ENCODE data around the gene ANAPC7. TPM values are rescaled to one million over a fixed set of nuclear protein-coding genes. Genes with fewer than 3 reads are reported as not detected.
"Not testable (repeated sequence)": the region's sequence is repeated elsewhere in the genome, so short reads cannot be mapped to it uniquely, and the experiment has no call there.

The ANAPC7 gene
- polyA plus RNA-seq, 1 donor (not counting 4 experiments of a cell fraction or from before 2014, with no cell fraction given): 68.2 TPM

- H3K9ac ChIP-seq (ENCODE audit: control insufficient read depth, extremely low read depth, insufficient read depth, low read length): no peak overlapping the region
- H4K20me1 ChIP-seq (ENCODE audit: control insufficient read depth, extremely low read depth, insufficient read depth, low read length): no peaks in the 10 kb centered on the region
- dilution Hi-C loops (cut with MboI; ENCODE audit: extremely low pct_ligation_motif_present, low sequenced_read_pairs): no loop called here
- no peak overlapping the region for H3K4me2 ChIP-seq (ENCODE audit: control insufficient read depth, extremely low read depth, insufficient read depth, low read depth, low read length)
- H3K4me3 ChIP-seq (ENCODE audit: control insufficient read depth in 2 of 3, extremely low read depth in 1 of 3, insufficient read depth in 2 of 3, low read depth in 1 of 3, low read length in 3 of 3): no peak overlapping the region
- DNase-seq (ENCODE audit: low read depth, low spot score) (no peak), FAIRE-seq (no peak)
- H2AFZ ChIP-seq (ENCODE audit: control insufficient read depth, low read length): no peak overlapping the region
- no peaks in the 10 kb centered on the region for H3K9me1 ChIP-seq (ENCODE audit: control insufficient read depth, extremely low read depth, insufficient read depth, low read length)
- H3K36me3 ChIP-seq (ENCODE audit: control insufficient read depth in 2 of 2, extremely low read depth in 1 of 2, insufficient read depth in 2 of 2, low read length in 2 of 2): peaks cover 4 to 9% of the 10 kb centered on the region in 2 experiments
- no peaks in the 10 kb centered on the region for H3K9me3 ChIP-seq (ENCODE audit: control insufficient read depth, low read depth, low read length)
- no peaks in the 10 kb centered on the region for H3K27me3 ChIP-seq (ENCODE audit: control insufficient read depth, extremely low read depth, insufficient read depth, low read length)
- no peaks in the 10 kb centered on the region for H3K4me1 ChIP-seq (ENCODE audit: control insufficient read depth, extremely low read depth, insufficient read depth, low read length)
- TF ChIP-seq CTCF (optimal IDR thresholded peaks at IDR 0.05 in 1 of 3, IDR thresholded peaks at IDR 0.05 in 1 of 3, conservative IDR thresholded peaks at IDR 0.05 in 1 of 3; ENCODE audit: extremely low read depth in 1 of 3, insufficient read depth in 2 of 3, low read length in 3 of 3) (no peak), EZH2 (IDR thresholded peaks at IDR 0.05; ENCODE audit: low read length) (no peak)
- no peak overlapping the region for H3K27ac ChIP-seq (ENCODE audit: control insufficient read depth, insufficient read depth, low read length)
- no peaks in the 10 kb centered on the region for H3K79me2 ChIP-seq (ENCODE audit: control insufficient read depth, insufficient read depth, low read length)
Observed at GRCh38 chr12:110436231-110436630, 32.7 kb upstream of the ANAPC7 start.

DNA sequence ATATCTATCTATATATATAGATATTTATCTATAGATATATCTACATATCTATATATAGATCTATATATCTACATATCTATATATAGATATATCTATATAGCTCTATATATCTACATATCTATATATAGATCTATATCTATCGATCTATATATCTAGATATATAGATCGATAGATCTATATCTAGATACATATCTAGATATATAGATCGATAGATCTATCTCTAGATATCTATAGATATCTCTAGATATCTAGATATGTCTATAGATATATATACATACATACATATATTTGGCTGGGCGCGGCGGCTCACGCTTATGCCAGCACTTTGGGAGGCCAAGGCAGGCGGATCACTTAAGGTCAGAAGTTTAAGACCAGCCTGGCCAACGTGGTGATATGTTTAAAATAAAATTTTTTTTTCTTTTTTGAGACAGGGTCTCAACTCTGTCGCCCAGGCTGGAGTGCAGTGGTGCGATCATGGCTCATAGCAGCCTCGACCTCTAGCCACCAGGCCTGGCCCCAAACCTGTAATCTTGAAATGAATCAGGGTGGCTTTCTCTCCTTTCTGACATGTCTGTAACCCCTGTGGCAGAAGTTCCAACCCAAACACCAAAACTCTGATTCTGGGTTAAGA is 28.6 kb upstream of the ANAPC7 start:
- no peak for DNase-seq (ENCODE audit: low read depth, low spot score)
- Histone ChIP-seq H3K27me3 (ENCODE audit: control insufficient read depth, extremely low read depth, insufficient read depth, low read length) (no peaks in the 10 kb centered on the region), H4K20me1 (ENCODE audit: control insufficient read depth, extremely low read depth, insufficient read depth, low read length) (no peaks in the 10 kb centered on the region), H3K9me1 (ENCODE audit: control insufficient read depth, extremely low read depth, insufficient read depth, low read length) (no peaks in the 10 kb centered on the region), H3K27ac (ENCODE audit: control insufficient read depth, insufficient read depth, low read length) (no peak overlapping the region), H3K9me3 (ENCODE audit: control insufficient read depth, low read depth, low read length) (no peaks in the 10 kb centered on the region), H3K4me2 (ENCODE audit: control insufficient read depth, extremely low read depth, insufficient read depth, low read depth, low read length) (no peak overlapping the region), H3K9ac (ENCODE audit: control insufficient read depth, extremely low read depth, insufficient read depth, low read length) (no peak overlapping the region), H2AFZ (ENCODE audit: control insufficient read depth, low read length) (no peak overlapping the region), H3K4me3 (ENCODE audit: control insufficient read depth in 2 of 3, extremely low read depth in 1 of 3, insufficient read depth in 2 of 3, low read depth in 1 of 3, low read length in 3 of 3) (peak overlapping the region in 1 of 3 experiments; percentile 47), H3K79me2 (ENCODE audit: control insufficient read depth, insufficient read depth, low read length) (no peaks in the 10 kb centered on the region), H3K36me3 (ENCODE audit: control insufficient read depth in 2 of 2, extremely low read depth in 1 of 2, insufficient read depth in 2 of 2, low read length in 2 of 2) (peaks cover 0 to 3% of the 10 kb centered on the region in 2 experiments), H3K4me1 (ENCODE audit: control insufficient read depth, extremely low read depth, insufficient read depth, low read length) (no peaks in the 10 kb centered on the region)
- FAIRE-seq: no peak
- TF ChIP-seq EZH2 (IDR thresholded peaks at IDR 0.05; ENCODE audit: low read length) (no peak), CTCF (optimal IDR thresholded peaks at IDR 0.05 in 1 of 3, IDR thresholded peaks at IDR 0.05 in 1 of 3, conservative IDR thresholded peaks at IDR 0.05 in 1 of 3; ENCODE audit: extremely low read depth in 1 of 3, insufficient read depth in 2 of 3, low read length in 3 of 3) (no peak)
- dilution Hi-C loops (cut with MboI; ENCODE audit: extremely low pct_ligation_motif_present, low sequenced_read_pairs): no loop called here

GRCh38 chr12:110429676-110430075 is 26.2 kb upstream of the ANAPC7 start:
- DNase-seq (ENCODE audit: low read depth, low spot score); FAIRE-seq; dilution Hi-C loops (cut with MboI; ENCODE audit: extremely low pct_ligation_motif_present, low sequenced_read_pairs): not testable (repeated sequence)

More at GRCh38 chr12:110429676-110430075, 26.2 kb upstream of the ANAPC7 start:
- not testable (repeated sequence) for H3K9ac ChIP-seq (ENCODE audit: control insufficient read depth, extremely low read depth, insufficient read depth, low read length); H3K4me1 ChIP-seq (ENCODE audit: control insufficient read depth, extremely low read depth, insufficient read depth, low read length); H3K9me3 ChIP-seq (ENCODE audit: control insufficient read depth, low read depth, low read length); H2AFZ ChIP-seq (ENCODE audit: control insufficient read depth, low read length); H3K27ac ChIP-seq (ENCODE audit: control insufficient read depth, insufficient read depth, low read length); H3K79me2 ChIP-seq (ENCODE audit: control insufficient read depth, insufficient read depth, low read length); H3K4me2 ChIP-seq (ENCODE audit: control insufficient read depth, extremely low read depth, insufficient read depth, low read depth, low read length); H3K36me3 ChIP-seq (ENCODE audit: control insufficient read depth in 2 of 2, extremely low read depth in 1 of 2, insufficient read depth in 2 of 2, low read length in 2 of 2); H4K20me1 ChIP-seq (ENCODE audit: control insufficient read depth, extremely low read depth, insufficient read depth, low read length); H3K9me1 ChIP-seq (ENCODE audit: control insufficient read depth, extremely low read depth, insufficient read depth, low read length); H3K4me3 ChIP-seq (ENCODE audit: control insufficient read depth in 2 of 3, extremely low read depth in 1 of 3, insufficient read depth in 2 of 3, low read depth in 1 of 3, low read length in 3 of 3); H3K27me3 ChIP-seq (ENCODE audit: control insufficient read depth, extremely low read depth, insufficient read depth, low read length)
